SHP77 treated with DMSO at 0.1 percent for 48 hours (cell line): ENCODE measurements around the gene FXYD3.

Experiments
- DNase-seq: peaks from one replicate; lab custom pipeline; 2025; lab: John Stamatoyannopoulos, UW

Gene FXYD3, protein sequence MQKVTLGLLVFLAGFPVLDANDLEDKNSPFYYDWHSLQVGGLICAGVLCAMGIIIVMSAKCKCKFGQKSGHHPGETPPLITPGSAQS

DNA sequence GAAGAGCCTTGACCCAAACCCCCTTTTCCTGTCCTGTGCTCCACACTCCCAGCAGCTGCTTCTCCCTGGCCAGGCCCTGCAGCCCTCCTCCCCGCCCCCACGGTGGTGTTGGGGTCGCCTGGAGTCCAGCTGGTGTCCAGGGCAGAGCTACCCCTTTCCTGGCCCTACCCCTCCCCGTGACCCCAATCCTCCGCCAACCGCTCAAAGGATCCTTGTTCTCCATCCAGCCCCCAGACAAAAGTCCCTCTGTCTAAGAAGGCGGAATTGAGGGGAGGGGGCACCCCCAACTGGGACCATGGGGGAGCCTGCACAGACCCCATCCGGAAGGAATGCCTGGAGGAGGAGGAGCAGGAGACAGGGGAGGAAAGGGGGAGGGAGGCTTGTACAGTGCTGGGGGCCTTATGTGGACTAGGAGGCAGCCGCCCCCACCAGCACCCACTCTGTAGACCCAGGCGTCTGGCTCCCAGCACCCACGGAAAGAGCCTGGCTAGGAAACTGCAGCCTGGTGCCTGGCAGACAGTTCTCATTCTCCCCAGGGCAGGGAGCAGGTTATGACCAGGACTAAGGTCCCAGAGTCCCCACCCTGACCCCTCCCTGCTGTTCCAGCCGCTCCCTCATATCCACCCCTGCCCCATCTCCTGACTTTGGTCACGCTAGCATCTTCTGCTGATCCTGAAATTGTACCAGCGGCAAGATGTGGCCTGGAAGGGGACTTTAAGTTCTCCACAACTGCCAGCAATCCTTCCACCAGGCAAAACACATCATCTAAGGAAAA lies at the start of gene FXYD3:
Gene FXYD3 (plus strand): TSS at position 647 of the 775 bp plus-strand sequence. CDS start 3,554 bp downstream, outside the sequence.
- no peak for DNase-seq

DNA sequence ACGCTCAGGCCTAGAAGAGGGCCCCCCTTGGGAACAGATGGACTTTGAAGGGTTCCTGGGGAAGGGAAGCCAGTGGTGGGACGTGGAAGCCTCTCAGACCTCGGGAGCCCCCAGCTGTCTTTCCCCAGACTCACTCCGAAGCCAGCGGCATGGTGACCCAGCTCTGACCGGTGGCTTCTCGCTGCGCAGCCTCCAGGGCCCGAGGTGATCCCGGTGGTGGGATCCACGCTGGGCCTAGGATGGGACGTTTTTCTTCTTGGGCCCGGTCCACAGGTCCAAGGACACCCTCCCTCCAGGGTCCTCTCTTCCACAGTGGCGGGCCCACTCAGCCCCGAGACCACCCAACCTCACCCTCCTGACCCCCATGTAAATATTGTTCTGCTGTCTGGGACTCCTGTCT lies 49.5 kb upstream of the FXYD3 start:
- DNase-seq = no peak

DNA sequence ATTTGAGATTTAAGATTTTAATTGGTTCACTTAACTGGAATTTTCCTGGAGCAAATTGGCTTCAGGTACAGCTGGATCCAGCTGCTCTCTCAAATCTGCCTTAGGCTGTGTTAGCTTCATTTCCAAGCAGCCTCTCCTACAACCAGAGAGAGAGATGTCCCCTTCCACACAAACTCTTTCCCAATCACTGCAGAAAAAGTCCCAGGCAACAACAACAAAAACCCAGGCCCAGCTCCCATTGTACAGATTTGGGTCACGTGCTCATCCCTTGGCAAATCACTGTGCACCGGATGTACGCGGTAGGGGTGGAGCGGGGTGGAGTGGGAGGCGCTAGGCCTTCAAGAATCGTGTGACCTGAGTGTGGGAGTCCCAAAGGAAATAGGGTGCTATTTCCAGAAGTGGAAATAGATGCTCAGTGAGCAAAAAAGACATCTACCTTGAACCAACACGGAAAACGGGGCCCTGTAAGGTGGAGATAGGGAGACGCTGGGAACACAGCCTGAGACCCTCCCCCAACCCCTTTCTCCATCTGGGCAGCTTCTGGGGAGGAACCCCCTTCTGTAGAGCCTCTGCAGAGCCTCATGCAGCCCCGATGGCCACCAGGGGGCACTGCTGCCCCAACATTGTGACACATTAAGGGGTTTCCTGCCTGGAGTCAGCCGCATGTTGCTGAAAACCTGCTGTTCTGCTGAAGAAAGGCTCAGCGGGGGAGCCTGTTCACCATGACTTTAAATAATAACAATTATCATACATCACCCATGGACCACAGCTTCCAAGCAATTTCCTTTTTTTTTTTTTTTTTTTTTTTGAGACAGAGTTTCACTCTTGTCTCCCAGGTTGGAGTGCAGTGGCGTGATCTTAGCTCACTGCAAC lies 48.7 kb upstream of the FXYD3 start:
- DNase-seq = peak; percentile 40

DNA sequence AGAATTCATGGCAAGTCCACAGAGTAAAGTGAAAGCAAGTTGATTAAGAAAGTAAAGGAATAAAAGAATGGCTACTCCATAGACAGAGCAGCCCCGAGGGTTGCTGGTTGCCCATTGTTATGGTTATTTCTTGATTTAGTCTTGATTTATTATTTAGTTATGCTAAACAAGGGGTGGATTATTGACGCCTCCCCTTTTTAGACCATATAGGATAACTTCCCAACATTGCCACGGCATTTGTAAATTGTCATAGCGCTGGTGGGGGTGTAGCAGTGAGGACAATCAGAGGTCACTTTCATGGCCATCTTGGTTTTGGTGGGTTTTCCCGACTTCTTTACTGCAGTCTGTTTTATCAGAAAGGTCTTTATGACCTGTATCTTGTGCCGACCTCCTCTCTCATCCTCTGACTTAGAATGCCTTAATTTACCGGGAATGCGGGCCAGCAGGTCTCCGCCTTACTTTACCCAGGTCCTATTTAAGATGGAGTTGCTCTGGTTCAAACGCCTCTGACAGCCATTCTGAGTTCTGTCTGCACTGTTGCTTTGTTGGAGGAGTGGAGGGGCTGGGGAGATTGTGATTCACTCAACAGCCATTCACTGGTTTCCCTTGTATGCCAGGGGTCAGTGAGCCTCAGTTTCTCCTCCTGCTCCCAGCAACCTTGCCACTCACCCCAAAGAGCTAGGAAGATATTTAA lies 46.5 kb upstream of the FXYD3 start:
- DNase-seq = no peak

DNA sequence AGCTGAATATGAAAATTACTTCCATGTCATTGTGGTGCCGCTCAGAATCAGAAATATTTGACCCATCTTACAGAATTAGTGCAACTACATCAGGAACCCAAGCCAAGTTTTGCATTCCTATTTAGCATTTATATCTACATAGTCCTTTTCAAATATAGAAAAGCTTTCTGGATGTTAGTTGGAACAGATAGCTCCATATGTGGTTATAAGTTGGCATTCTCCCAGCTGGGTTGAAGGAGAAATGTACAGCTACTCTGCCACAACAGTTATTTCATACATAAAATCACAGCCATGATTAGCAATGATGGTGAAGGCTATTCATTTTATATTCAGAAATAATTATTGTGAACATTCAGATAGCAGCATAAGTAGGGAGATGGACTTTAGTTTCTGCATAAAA lies 45.9 kb upstream of the FXYD3 start:
- no peak for DNase-seq

DNA sequence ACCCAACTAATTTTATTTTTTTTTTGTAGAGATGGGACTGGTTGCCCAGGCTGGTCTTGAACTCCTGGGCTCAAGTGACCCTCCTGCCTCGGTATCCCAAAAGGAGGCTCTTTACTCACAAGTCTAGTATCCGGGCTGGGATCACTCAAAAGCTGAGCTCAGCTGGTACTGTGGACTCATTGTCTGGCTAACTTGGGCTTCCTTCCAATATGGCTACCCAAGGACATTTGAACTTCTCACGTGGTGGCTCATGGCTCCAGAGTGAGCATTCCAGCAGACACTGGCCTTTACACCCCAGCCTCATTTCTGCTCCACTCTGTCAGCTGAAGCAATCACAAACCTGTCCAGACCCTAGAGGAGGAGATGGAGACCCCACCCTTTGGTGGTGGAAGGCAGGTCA lies 45.2 kb upstream of the FXYD3 start:
- DNase-seq = no peak

DNA sequence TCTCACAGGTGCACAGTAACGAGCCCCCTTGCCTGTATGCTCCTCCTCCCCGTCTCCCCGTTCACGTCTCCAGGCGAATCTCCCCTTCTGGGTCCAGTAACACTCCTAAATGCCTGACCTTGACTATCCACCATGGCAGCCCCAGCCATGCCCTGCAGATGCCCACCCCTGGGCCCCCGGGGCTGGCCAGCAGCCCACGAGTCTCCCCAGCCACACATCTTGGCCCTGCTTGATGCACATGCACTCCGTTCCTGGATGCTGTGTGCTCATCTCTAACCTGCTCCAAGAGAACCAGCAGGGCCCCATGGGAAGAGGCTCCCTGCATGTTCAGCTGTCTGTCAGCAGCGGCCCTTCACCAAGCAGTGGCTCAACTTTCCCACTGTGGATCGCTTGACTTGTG lies 42.1 kb upstream of the FXYD3 start:
- DNase-seq = no peak

DNA sequence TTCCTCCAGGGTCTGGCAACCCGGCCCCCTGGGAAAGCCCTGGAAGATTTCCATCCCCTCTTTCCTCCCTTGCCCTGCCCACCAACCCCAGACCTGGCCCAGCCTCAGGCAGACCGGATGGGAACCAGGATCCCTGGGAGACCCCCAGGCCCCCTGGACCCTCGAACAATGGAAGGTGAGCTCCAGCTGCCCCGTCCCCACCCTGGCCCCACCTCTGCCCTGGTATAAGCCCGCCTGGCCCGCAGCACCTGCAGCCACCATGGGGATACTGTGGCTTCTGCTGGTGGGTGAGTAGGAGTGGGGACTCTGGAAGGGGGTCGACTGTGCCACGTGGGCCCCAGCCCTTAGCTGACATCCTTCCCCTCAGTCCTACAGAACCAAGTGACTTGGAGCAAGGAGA lies 41.7 kb upstream of the FXYD3 start:
- DNase-seq = no peak

DNA sequence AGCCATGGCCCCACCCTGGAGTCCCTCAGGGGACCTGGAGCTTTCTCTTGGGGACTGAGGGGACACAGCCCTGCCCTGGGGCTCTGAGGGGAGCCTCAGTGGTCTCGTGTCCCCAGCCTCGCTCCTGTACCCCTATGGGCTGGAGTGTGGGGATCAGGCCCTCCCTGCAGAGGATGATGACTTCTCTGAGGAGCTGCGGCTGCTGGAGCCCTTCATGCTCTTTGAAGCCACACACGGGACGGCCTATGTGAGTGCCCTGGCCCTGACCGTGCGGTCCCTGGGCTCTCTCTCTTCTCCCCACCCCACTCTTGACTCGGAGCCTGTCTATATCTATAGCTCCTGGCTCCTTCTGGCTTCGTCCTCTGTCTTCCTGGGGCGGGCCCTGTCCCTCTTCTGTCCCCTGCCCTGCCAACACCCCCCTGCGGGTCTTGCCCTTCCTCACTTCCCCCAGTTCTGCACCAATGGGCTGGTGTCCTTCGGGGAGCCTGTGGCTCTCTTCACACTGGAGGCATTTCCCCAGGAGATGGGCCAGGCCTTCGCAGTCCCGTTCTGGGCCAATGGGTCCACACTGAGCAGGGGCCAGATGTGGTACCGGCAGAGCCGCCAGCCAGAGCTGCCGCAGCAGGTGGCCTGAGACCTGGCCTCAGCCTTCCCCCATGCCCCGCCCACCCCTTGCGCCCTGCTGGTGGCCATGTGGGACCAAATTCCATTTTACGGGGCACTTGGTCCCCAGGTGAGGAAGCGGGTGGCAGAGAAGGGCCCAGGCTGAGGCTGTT lies 41.0 kb upstream of the FXYD3 start:
- DNase-seq = no peak

DNA sequence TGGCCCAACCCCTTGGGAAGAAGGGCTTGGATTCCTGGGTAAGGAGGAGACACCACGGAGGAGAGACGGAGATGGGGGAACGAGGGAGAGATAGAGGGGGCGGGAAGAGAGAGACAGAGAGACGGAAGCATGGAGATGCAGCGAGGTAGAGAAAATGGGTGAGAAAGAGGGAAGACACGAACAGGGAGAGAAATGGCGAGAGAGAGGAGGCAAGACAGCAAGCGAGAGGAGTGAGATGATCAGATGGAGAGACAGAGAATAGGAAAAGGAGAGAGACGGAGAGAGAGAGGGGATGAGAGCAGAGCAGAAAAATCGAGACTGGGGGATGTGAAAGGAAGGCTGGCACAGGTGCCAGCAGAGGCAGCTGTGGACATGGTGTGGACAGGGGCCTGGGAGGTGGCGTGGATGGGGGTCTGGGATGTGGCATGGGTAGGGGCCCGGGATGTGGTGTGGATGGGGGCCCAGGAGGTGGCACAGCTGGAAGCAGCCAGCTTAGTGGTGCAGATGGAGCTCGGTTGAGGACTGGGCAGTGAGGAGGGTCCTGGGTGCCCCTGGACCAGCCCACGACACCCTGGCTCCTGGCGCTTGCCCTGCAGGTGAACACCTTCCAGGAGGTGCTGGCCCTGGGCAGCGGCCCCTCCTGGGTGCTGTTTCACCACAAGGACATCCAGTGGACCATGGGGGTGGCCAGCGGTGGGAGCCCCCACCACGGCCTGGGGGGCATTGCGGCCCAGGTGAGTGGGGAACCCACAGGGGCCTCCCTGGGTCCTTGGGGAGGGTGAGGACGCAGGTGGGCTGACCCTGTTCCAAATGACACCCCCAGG lies 40.2 kb upstream of the FXYD3 start:
- DNase-seq = no peak

DNA sequence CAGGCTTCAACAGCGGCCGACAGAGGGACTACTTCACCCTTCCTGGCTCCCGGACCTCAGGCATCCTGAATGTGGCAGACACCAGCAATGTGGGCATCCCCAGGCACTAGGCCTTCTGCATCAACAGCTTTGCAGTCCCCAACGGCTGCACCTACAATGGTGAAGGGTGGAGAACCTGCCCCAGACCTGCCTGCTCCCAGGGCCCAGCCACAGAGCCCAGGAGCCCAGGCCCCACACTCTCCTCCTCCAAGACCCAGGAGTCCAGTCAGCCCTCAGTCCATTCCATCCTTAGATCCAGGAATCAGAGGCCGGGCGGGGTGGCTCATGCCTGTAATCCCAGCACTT lies 39.6 kb upstream of the FXYD3 start:
- no peak for DNase-seq

DNA sequence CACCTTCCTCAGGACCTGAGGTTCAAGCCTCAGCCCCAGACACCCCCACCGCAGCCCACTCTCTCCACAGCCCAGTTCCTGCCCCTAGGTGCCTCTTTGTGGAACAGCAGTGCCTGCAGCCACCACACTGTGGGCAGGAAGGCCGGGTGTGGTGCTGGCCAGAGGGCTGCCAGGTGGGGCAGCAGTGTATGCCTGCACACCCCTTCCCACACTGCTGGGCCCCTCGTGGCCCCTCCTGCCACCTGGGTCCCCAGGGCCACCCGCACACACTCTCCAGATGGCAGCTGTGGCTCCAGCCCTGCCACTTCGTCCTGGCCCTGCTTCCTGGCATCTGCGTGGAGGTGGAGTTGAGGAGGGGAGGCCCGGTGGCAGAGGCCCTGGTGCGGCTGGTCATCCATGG lies 39.0 kb upstream of the FXYD3 start:
- no peak for DNase-seq

DNA sequence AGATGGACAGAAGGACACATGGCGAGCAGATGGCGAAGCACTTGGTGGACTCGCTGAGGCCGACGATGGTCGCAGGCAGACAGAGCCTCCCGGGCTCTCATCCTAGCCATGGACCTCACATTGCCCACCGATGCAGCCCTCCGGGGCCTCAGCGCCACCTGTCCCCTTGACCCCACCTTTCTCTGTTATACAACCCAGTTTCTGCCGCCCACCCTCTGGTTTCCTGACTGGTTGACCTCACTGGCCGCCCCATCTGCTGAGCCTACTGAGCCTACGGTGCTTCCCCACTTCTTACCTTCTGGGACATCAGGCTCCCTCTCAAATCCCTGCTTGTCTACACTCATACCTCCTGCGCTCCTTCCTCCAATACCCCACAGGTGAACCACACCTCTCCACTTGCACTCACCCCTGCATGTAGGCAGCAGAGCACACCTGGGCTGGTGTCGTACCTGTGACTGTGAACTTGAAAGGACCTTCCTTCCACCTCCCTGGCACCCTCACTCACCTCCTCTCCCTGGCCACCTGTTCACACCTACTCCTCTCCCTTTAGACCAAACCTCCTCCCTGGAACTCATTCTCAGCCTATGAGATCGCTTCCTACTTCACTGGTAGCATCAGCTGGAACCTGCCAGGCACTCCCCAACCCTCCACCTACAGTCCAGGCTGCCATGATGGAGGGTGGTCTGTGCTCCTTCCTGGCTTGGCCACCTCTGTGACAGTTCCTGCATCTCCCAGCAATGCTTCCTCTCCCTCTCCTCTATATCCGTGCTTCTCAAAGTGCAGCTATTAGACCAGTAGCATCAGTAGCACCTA lies 38.0 kb upstream of the FXYD3 start:
- no peak for DNase-seq

DNA sequence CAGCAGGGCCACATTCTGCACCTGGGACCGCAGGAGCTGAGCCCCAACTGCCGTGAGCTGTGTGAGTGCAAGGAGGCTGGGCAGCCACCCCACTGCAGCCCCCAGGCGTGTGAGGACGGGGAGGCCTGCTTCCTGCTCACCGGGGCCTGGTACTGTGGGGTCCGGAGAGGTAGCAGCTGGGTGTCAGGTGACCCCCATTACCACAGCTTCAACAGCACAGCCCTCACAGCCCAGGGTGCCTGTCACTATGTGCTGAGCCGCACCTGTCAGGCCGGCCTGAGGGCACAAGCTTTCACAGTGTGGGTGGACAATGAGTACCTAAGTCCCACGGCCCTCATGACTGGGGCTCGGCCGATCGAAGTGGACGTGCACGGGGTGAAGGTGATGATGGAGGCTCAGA lies 35.8 kb upstream of the FXYD3 start:
- DNase-seq = no peak

DNA sequence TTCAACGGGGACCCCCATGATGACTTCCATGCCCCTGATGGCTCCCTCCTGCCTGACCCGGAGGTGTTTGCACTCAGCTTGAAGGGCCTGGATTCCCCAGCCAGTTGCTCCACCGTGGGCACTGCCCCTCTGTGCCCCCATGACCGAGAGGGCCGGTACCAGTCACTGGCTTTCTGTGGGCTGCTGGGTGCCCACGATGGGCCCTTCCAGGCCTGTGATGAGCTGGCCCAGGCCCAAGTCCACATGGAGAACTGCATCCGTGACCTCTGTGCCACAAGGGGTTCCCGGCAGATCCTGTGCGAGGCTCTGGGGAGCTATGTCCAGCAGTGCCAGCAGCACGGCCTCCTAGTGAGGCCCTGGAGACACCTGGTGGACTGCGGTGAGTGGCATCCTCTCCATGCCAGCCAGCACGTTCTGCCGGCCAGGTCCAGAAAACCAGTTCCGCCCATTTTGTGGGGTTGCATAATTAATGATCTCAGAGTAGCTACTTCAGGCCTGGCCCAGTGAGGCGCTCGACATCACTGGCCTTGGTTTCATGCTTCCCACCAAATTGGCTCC lies 34.9 kb upstream of the FXYD3 start:
- no peak for DNase-seq

DNA sequence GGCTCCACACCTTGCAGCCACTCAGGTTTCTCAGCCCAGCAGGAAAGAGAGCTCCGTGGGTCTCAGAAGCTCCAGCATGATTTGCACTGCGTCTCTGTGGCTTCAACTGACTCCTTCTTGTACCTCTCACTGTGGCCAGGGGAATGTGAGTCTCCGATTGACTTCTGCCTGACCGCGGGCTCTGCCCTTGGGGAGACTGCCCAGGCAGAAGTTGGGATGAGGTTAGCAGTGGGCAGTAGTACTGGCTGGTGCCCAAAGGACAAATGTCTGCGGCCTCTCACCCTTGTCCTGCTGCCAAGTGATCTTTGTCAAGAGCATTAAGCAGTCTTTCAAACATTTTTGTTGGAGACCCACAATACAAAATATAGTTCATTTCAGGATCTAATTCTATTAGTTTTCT lies 34.4 kb upstream of the FXYD3 start:
- DNase-seq = no peak

DNA sequence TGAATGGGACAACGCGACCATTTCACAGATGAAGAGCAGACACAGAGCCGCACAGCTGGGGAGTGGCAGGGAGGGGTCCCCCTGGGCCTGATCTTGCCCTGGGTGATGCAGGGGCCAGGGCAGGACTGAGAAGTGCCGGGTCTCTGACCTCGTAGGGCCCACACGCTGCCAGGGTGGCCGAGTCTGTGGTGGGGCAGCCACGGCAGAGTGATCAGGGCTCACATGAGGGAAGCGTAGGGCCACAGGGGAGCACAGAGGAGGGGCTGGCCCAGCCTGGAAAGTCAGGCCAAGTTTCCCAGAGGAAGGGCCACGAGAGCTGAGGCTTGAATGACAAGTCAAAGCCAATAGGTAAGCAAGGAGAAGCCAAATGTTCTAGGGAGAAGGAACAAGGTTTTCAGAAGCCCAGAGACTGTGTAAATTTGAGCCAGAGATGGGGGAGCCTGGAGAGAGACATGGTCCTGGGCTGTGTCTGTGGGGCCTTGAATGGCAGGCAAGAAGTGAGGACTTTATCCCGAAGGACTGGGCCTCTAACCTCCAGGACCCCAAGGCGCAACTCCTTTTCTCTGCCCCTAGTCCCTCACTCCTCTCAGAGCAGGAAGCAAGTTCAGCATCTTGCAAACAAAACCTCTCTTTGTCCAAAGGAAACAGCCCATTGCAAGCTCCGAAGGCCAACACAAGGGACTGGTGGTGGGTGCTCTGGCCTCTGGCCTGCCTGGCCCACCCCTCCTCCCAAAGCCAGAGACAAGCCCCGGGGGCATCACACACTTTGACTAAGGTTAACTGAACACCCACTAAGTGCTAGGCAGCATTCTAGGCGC lies 31.7 kb upstream of the FXYD3 start:
- DNase-seq = no peak

DNA sequence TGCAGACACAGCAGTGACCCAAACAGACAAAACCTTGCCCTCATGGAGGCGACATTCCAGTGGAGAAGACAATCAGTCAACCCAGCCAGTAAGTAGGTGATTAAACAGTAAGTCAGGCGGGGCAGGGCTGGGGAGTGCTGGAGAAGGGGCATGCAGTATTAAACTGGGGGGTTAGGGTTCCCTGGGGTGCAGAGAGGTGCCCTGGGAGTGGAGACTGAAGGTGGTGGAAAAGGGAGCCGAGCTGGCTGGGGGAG lies 31.2 kb upstream of the FXYD3 start:
- no peak for DNase-seq

DNA sequence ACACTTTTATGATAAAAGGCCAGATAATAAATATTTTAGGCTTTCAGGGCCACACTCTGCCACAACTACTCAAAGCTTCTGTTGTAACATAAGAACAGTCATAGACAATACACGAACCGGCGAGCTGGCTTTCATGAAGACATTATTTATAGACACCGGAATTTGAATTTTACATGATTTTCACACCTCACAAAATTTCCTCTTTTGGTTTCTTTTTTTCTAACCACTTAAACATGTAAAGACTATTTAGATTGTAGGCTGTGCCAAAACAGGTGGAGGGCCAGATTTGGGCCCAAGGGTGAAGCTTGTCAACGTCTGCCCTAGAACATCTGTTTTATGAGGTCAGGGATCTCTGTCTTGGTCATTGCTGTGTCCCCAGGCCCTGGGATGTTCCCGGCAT lies 29.7 kb upstream of the FXYD3 start:
- DNase-seq = no peak
